Large intestine (tissue), 3 donors: ENCODE data around the gene METAP2. TPM values are rescaled to one million over a fixed set of nuclear protein-coding genes. Genes with fewer than 3 reads are reported as not detected.
A peak's percentile ranks its signal among the peaks of the same experiment; 100 is the strongest.

Source experiments
- DNase-seq, 2 donors: peaks; one replicate each; pipeline versions ENCODE4 v3.0.0 to v3.0.0-alpha.2; 2013
- H3K27ac ChIP-seq: one replicate; pipeline ENCODE4 v1.5.1; 2013; ENCODE audit warnings: low read length
- H3K27me3 ChIP-seq: 2 replicates; pipeline ENCODE4 v1.6.1; 2013; ENCODE audit warnings: low read length; ENCODE audit not compliant: control insufficient read depth, insufficient read depth
- H3K36me3 ChIP-seq: 2 replicates; pipeline ENCODE4 v1.6.1; 2013; ENCODE audit warnings: low read length; ENCODE audit not compliant: control insufficient read depth, insufficient read depth
- H3K4me1 ChIP-seq: one replicate; pipeline ENCODE4 v1.6.1; 2013; ENCODE audit warnings: low read length; ENCODE audit not compliant: control insufficient read depth, insufficient read depth
- H3K4me3 ChIP-seq: one replicate; pipeline ENCODE4 v1.5.1; 2013; ENCODE audit warnings: low read length
- H3K9me3 ChIP-seq: one replicate; pipeline ENCODE4 v1.6.1; 2013; ENCODE audit warnings: mild to moderate bottlenecking, low read depth, low read length, moderate library complexity; ENCODE audit not compliant: control insufficient read depth
- WGBS: methylation state at CpG from one replicate; pipeline ENCODE4 v1.1.5; 2013; ENCODE audit warnings: low lambda C conversion rate; ENCODE audit not compliant: insufficient coverage; 5-methylcytosine and 5-hydroxymethylcytosine counted together
- polyA plus RNA-seq: library from polyadenylated mRNA; unstranded; fragments of 120-200 nt; gene quantifications from one replicate; pipeline ENCODE4 v1.2.1, GENCODE V29; 2013

Gene METAP2
- polyA plus RNA-seq, 1 donor: 88.1 TPM

DNA sequence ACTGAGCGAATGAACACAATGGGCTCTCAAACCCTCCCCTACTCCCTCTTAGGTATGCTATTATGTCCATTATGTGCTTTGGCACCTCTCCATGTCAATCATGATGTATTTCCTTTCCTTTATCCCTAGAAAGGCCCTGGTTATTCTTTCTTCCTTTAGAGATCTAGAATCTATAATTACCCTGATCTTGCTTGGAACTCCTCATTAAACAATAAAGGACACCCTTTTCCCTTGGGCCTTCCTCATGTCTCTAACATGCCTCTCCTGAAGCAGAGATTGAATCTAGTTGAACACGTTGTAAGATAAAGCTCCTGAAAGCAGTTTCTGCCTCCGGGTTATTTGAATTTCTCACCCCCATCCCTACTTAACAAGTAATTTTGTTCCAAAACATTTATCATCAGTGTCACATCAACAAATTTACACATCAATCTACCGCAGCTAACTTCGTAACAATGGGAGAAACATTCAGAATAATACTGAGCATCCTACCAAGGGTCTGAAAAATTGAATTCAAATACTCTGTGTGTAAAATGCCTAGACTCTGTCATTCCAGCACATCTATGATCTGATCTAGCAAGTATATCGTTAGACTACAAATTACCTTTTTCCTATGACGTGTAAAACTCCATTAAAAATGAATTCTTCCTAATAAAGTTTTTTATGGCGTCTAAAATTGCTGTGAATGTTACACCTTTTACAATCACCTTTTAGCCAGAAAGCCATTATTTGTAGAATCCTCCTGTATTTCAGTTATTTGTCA, 72.0 kb downstream of the METAP2 start:
- Histone ChIP-seq H3K27ac (no peak overlapping the region), H3K4me1 (peaks cover 5% of the 10 kb centered on the region), H3K9me3 (peaks cover 7% of the 10 kb centered on the region), H3K36me3 (no peaks in the 10 kb centered on the region), H3K4me3 (no peak overlapping the region), H3K27me3 (peaks cover 44% of the 10 kb centered on the region)
- DNase-seq: no peak
- 47% methylated on average over 2 of the region's 8 CpGs for WGBS

DNA sequence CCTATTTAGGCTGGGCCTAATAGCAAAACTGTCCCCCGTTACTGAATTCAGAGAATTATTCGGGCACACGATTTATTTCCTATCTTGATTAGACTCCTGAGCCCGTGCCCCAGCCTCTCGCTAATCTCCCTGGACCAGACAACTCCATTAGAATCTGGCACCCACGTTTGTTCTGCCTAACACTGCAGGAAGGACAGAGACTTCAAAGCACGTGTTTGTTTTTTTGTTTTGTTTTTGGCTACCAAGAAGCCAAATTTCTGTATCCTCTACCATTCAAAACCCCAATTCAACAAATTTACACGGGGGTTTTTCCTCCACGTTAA, 72.5 kb downstream of the METAP2 start:
- peaks cover 7% of the 10 kb centered on the region for H3K9me3 ChIP-seq
- no peaks in the 10 kb centered on the region for H3K36me3 ChIP-seq
- WGBS: 0% methylated on average over 1 of the region's 9 CpGs
- peaks cover 48% of the 10 kb centered on the region for H3K27me3 ChIP-seq
- H3K4me1 ChIP-seq: peaks cover 5% of the 10 kb centered on the region
- DNase-seq: no peak
- no peak overlapping the region for H3K27ac ChIP-seq
- H3K4me3 ChIP-seq: no peak overlapping the region

DNA sequence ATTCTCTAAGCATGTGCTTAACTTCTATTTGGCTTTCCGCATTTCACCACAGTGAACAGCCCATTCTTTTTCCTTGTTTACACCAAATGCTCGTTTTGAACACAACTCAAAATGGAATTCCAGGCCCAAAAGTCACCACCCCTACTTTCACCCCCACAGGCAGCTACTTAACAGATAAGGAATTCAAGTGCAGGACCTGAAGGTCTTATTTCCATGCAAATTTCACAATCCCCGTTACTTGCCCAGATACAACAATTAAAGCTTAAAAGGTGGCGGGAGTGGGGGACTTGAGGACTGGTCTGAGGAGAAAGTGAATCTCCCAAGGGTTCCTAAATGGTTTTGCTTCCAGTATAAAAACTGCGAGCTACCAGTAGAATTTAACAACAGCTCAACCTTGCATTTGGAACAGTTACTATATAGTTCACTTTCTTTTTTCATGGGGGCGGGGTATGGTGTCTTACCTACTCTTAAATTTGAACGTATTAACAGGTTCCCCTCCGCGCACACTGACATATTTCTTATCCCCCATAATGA, 73.6 kb downstream of the METAP2 start:
- 60% methylated on average over 1 of the region's 9 CpGs for WGBS
- Histone ChIP-seq H3K27me3 (peaks cover 49% of the 10 kb centered on the region), H3K9me3 (peaks cover 7% of the 10 kb centered on the region), H3K36me3 (no peaks in the 10 kb centered on the region), H3K27ac (no peak overlapping the region), H3K4me1 (peaks cover 5% of the 10 kb centered on the region), H3K4me3 (peak overlapping the region; percentile 44)
- no peak for DNase-seq

DNA sequence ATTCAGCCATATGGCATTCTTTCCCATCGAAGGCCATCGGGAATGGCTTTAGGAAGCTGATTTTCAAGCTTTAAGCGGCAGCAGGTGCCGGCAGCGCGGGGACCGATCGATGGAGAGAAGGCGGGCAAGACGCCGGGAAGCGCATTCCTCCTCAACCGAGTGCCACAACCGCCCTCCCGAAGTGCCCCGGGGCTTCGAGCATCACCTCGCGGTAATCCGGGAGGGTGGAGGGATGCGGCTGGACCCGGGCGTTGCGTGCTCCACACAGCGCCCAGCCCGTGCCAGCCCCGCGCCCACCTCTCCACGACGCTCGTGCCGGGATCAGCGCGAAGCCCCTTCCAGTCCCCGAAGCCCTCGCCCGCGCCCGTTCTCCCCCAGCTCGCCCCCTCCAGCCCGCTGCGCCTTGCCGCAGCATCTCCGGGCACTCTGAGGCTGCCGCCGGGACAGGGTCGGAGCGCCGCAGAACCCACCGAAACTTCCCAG, 74.1 kb downstream of the METAP2 start:
- no CpG with 5 or more reads among the region's 50 CpGs for WGBS
- Histone ChIP-seq H3K36me3 (no peaks in the 10 kb centered on the region), H3K4me3 (peak overlapping the region; percentile 44), H3K27me3 (peaks cover 49% of the 10 kb centered on the region), H3K27ac (no peak overlapping the region), H3K9me3 (peaks cover 7% of the 10 kb centered on the region), H3K4me1 (peaks cover 5% of the 10 kb centered on the region)
- peak; percentile 7 to 55 for DNase-seq

DNA sequence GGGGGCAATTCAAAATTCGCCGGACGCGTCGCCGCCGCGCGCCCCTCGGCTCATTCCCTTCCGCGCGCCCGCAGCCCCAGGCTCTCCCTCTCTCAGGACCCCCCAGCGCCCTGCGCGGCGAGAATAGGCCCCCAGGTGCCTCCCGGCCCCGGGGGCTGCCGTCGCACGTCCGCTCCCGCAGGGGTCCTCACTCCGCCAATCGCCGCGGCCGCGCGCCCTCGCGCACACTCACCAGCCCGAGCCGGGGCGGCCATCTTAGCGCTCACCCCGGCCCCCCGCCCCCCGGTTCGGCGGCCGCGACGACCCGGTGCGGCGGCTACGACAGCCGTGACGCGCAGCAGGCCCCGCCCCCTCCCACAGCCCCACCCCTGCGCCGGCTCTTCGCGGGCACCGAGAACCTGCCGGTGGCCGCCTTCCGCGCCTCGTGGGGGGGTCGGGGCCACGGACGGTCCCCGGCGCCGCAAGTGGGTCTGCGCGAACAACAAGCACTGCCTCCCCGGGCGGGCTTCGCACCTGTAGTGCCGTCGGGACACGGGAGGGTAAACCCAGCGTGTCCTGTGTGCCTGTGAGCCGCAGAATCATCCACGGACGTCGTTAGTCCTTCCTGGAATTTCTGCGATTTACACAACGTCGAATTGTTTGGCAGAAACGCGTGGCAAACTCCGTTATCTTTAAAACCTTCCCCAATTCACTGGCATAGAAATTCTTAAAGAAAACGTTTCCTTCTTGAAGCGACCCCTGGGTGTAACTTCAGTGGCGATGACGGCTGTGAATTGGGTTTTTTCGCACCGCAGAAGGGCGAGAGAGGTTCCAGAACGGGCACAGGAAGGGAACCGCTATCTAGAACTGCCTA, 74.8 kb downstream of the METAP2 start:
- Histone ChIP-seq H3K36me3 (no peaks in the 10 kb centered on the region), H3K27ac (no peak overlapping the region), H3K27me3 (peaks cover 49% of the 10 kb centered on the region), H3K4me3 (peak overlapping the region; percentile 44), H3K4me1 (peaks cover 5% of the 10 kb centered on the region), H3K9me3 (peaks cover 7% of the 10 kb centered on the region)
- 57% methylated on average over 2 of the region's 98 CpGs for WGBS
- DNase-seq: peak; percentile 23 to 66

DNA sequence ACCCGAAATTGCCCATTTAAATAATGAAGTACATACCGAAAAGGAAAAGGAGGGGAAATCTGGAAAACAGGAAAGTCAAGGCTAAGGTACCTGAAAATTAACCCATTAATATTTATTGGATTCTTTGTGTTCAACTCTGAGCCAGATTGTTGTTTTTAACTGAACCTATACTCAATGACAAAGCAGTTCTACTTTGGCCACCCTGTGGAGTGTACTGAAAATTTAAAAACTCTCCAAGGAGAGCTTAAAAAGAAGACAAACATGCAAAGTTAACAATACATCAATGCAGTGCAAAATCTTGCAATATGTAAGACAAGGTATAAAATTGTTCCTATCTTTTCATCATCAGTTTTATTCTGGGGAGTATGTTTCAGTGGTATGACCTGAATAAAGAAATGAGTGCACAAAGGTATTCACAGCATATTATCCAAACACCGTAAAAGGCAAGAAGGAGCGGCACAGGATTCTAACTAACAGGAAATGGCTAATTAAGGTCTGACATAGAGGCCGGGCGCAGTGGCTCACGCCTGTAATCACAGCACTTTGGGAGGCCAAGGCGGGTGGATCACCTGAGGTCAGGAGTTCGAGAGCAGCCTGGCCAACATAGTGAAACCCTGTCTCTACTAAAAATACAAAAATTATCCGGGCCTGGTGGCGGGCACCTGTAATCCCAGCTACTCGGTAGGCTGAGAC, 75.6 kb downstream of the METAP2 start:
- no peaks in the 10 kb centered on the region for H3K36me3 ChIP-seq
- WGBS: 40% methylated on average over 2 of the region's 12 CpGs
- peaks cover 49% of the 10 kb centered on the region for H3K27me3 ChIP-seq
- H3K27ac ChIP-seq: no peak overlapping the region
- H3K4me1 ChIP-seq: peaks cover 7% of the 10 kb centered on the region
- no peak overlapping the region for H3K4me3 ChIP-seq
- H3K9me3 ChIP-seq: peaks cover 7% of the 10 kb centered on the region
- no peak for DNase-seq

DNA sequence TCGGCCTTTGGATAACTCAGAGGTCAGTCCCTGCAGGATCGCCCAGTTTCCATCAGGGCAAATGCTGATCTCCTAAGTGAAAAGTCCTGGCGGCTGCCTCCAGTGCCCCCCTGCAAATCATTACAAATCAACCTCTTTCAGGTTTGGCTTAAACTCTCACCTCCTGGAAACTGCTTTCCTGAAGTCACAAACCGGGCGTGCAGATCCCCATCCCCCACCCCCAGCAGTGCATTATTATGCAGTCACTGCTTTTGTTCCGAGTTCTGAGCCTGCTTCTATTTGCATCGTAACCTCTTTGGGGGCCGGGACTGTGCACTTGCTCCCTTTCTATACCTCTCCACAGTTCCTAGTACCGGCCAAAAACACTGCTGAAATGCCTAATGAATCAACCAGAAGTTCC, 77.4 kb downstream of the METAP2 start, which contains the start of gene USP44:
USP44 (minus strand) TSS at position 172 of the 400 bp plus-strand sequence. CDS start 17,220 bp downstream, outside the sequence.
- peaks cover 7% of the 10 kb centered on the region for H3K9me3 ChIP-seq
- H3K4me3 ChIP-seq: no peak within 1 kb of the TSS
- WGBS: 60% methylated on average over 1 of the region's 9 CpGs
- no peaks in the 10 kb centered on the region for H3K36me3 ChIP-seq
- DNase-seq: no peak
- peaks cover 12% of the 10 kb centered on the region for H3K4me1 ChIP-seq
- H3K27ac ChIP-seq: no peak within 1 kb of the TSS
- peaks cover 42% of the 10 kb centered on the region for H3K27me3 ChIP-seq

DNA sequence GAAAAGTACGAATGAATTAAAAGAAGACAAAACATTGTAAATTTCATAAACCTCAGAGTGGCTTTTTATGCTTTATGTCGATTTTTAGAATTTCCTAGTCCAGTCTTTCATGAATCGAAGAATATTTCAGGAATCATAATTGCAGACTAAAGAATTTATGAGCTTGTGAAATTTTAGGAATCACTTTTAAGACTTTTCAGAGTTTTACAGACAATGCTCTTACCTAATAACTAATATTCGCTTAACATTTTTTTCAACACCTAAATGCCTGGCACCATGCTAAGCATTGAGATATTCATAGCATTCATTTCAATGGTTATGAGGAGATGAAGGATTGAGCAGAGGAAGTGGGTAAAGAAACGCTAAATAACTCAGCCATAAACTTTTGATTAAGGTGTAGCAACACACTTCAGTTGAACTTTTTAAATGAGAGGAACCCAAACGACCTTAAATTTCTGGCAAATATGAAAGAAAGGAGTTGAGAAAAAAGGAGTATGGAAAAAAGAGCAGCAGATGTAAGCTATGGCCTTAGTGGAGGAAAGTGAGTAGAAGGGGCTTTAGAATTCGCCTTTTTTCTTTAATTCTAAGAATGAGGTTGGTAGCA, 78.1 kb downstream of the METAP2 start:
- no peak overlapping the region for H3K4me3 ChIP-seq
- peaks cover 7% of the 10 kb centered on the region for H3K9me3 ChIP-seq
- no peak for DNase-seq
- no peak overlapping the region for H3K27ac ChIP-seq
- WGBS: 87% methylated on average over 3 of the region's 7 CpGs
- peaks cover 37% of the 10 kb centered on the region for H3K27me3 ChIP-seq
- peaks cover 12% of the 10 kb centered on the region for H3K4me1 ChIP-seq
- H3K36me3 ChIP-seq: no peaks in the 10 kb centered on the region

DNA sequence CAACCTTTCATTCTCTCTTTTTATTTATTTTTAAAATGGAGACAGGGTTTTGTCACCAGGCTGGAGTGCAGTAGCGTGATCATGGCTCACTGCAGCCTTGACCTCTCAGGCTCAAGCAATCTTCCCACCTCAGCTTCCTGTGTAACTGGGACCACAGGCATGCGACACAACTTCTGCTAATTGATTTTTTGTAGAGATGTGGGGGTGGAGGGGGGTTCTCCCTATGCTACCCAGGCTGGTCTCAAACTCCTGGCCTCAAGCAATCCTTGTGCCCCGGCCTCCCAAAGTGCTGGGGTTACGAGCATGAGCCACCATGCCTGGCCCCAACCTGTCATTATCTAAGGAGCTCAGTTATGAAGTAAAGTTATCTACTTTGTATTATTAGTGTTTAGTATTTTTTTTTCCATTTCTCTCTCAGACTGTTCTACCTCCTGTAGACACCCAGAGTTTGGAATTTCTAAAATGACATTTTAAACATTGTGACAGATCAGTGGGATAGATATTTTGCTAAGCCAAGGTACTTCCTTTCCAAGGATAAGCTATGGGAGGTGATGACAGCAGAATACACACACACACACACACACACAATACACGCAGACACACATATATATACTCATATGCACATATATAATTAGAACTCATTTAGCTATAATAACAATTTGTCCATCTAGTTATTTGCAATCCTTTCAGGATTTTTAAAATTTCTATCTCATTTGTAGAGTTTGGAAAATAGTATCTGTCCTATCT, 79.4 kb downstream of the METAP2 start:
- Histone ChIP-seq H3K27ac (no peak overlapping the region), H3K36me3 (no peaks in the 10 kb centered on the region), H3K27me3 (peaks cover 24% of the 10 kb centered on the region), H3K4me3 (no peak overlapping the region), H3K9me3 (peaks cover 3% of the 10 kb centered on the region), H3K4me1 (peaks cover 7% of the 10 kb centered on the region)
- DNase-seq: no peak
- WGBS: no CpG with 5 or more reads among the region's 5 CpGs
